GM12864 (cell line): ENCODE results near the gene BTG4.

ENCODE experiments used
- DNase-seq: peaks from one replicate; pipeline ENCODE4 v3.0.0-alpha.2; 2011; ENCODE audit warnings: low read depth
- H3K4me3 ChIP-seq: 2 replicates; pipeline ENCODE4 v1.5.1; 2011; ENCODE audit warnings: mild to moderate bottlenecking, low read depth, low read length, control low read depth
- CTCF ChIP-seq: IDR thresholded peaks from 2 replicates; pipeline ENCODE4 v1.5.1; 2011; ENCODE audit warnings: low read depth, mild to moderate bottlenecking, moderate library complexity, low read length, control low read depth, inconsistent platforms; ENCODE audit errors: missing control alignments

Gene BTG4

GRCh38 chr11:111450480-111451320 lies 61.5 kb downstream of the BTG4 start:
- no peak overlapping the region for H3K4me3 ChIP-seq
- peak; percentile 40 for DNase-seq
- TF ChIP-seq CTCF = no peak

- no peak for TF ChIP-seq CTCF
- no peak overlapping the region for H3K4me3 ChIP-seq
- DNase-seq = no peak
Observed at GRCh38 chr11:111449696-111450479, 62.3 kb downstream of the BTG4 start.

DNA sequence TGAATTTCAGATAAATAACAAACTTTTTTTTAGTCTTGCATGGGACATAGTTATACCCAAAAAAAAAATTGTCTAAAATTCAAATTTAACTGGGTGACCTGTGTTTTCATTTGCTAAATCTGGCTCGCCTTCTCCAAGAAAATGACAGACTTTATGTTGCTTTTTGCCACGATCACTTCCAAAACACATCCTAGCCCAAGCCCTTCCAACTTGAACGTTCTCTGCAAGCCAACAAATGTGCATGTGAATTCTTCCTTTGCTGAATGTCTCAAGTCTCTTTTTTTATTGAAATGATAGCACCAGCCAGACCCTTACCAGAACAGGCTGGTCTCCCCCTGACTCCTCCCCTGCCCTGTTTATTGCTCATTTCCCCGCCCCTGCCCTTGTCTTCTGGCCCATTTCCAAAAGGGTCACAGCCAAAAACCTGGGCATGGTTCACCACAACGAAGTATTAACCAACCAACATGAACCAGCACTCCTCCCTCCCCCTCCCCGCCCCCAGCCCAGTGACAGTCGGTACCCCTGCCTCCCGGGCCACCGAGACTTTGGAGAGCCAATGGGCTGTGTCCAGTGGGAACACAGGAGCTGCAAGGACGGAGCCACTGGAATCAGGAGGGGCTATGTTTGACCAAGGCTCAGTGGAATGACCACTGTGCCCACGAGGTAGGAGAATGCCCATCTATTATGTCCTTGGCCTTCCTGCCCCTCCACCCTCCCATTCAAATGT lies 63.2 kb downstream of the BTG4 start:
- DNase-seq = no peak
- no peak overlapping the region for H3K4me3 ChIP-seq
- no peak for TF ChIP-seq CTCF

DNA sequence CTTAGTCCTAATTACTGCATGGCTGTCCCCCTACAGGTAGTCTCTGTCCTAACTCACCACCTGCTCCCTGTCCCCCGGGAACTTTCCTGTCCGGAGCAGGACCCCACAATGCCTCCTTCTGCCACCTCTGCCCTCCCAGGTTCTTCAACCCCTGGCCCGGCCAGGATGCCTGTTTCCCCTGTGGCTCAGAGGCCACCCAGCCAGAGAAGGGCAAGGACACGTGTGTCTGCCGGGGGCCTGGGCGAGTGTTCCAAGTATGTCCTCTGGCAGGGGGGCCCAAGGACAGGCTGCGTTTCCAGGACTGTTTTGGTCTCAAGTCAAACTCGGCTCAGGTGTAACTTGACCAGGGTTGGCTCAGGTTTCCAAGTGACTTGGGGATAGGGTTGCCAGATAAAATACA lies 63.8 kb downstream of the BTG4 start:
- no peak for DNase-seq
- no peak overlapping the region for H3K4me3 ChIP-seq
- no peak for TF ChIP-seq CTCF

DNA sequence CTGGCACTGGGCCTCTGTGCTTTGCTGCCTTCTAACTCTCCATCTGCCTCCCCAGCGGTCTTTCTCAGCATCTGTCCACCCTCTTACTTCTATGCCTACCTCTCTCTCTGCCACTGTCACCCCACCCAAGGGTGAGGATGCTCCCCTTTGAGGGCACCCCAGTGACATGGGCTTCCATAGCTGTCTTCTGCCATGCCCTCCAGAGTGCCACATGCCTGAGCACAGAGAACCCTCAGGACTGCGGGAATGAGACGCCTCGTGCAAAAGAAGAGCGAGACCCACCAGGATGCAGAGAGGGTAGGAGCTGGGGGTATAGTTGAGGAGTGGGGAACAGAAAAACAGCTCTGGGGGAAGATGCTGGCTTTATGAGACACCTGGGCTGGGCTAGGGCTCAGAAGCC lies 64.3 kb downstream of the BTG4 start:
- no peak for TF ChIP-seq CTCF
- no peak for DNase-seq
- H3K4me3 ChIP-seq = no peak overlapping the region

DNA sequence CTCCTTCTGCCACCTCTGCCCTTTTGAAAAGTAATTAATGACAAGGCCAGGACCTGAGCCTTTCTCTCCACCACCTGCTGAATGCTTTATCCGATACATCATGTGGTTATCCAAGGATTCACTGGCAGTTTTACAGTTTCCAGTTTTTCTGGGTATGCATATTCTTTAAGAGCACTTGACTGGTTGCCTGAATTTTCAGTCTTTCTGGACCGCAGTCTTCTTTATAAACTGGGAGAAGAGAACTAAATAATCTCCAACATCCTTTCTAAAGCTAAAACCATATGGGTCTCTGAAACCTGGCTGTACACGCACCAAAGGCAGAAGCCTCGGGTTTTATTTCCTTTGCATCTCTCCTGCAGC lies 65.1 kb downstream of the BTG4 start:
- H3K4me3 ChIP-seq = no peak overlapping the region
- no peak for DNase-seq
- no peak for TF ChIP-seq CTCF
